Activated B cell treated with CpG ODN at 0.5 μM for 24 hours (primary cell): ENCODE measurements around the gene RASSF10. TPM values are rescaled to one million over a fixed set of nuclear protein-coding genes. Genes with fewer than 3 reads are reported as not detected.
"Not testable (repeated sequence)": the region's sequence is repeated elsewhere in the genome, so short reads cannot be mapped to it uniquely, and the experiment has no call there.

Experiments
- ATAC-seq: fragments of 200-7000 bp; cut with Tn5 transposase; one replicate; pipeline ENCODE4 v1.10.0; 2021; ENCODE audit warnings: low read depth, mild to moderate bottlenecking, moderate library complexity
- CTCF ChIA-PET: fragments of 350-600 bp; sonication (Branson Sonifier 250); formaldehyde crosslinking; loops from one replicate; lab custom pipeline; 2021; ENCODE audit warnings: antibody characterized with exemption; lab: Charles Lee
- POLR2A ChIA-PET: fragments of 350-600 bp; sonication (Branson Sonifier 250); formaldehyde crosslinking; loops from one replicate; lab custom pipeline; 2021; ENCODE audit warnings: antibody characterized with exemption; lab: Charles Lee
- DNase-seq: peaks from one replicate; pipeline ENCODE4 v3.0.0; 2022
- H3K27ac Mint-ChIP-seq: one replicate; pipeline ENCODE4 v1.8.0; 2020; ENCODE audit warnings: mixed read lengths
- H3K27me3 Mint-ChIP-seq: one replicate; pipeline ENCODE4 v1.8.0; 2021; ENCODE audit warnings: mixed read lengths
- H3K36me3 Mint-ChIP-seq: one replicate; pipeline ENCODE4 v1.8.0; 2021; ENCODE audit warnings: low read depth, mixed read lengths
- H3K4me1 Mint-ChIP-seq: one replicate; pipeline ENCODE4 v1.8.0; 2021; ENCODE audit warnings: mixed read lengths
- H3K4me3 Mint-ChIP-seq: one replicate; pipeline ENCODE4 v1.8.0; 2020; ENCODE audit warnings: mild to moderate bottlenecking, mixed read lengths
- H3K9me3 Mint-ChIP-seq: one replicate; pipeline ENCODE4 v1.8.0; 2020; ENCODE audit warnings: mixed read lengths
- CTCF ChIP-seq: fragments of 200-600 bp; IDR thresholded peaks from one replicate; pipeline ENCODE4 v1.8.0; 2022; ENCODE audit warnings: antibody characterized with exemption, mild to moderate bottlenecking
- intact Hi-C: fragments of 100-400 bp; cut with micrococcal nuclease; formaldehyde crosslinking; loops from one replicate; pipeline ENCODE4 v1.15.1; 2024
- total RNA-seq: library from RNA; stranded (reverse); gene quantifications from 2 replicates; pipeline ENCODE4 v1.2.3, GENCODE V29; 2022

RASSF10 gene
- total RNA-seq, 1 donor from 2014 or later, result not detected

GRCh38 chr11:13040969-13041561 is 31.9 kb downstream of the RASSF10 start:
- ChIA-PET CTCF (no interaction called here), POLR2A (no interaction called here)
- Mint-ChIP-seq H3K4me1 (no peaks in the 10 kb centered on the region), H3K9me3 (no peaks in the 10 kb centered on the region), H3K27ac (no peak overlapping the region), H3K36me3 (no peaks in the 10 kb centered on the region), H3K4me3 (no peak overlapping the region), H3K27me3 (peaks cover 9% of the 10 kb centered on the region)
- DNase-seq (no peak), ATAC-seq (no peak)
- intact Hi-C loops, result no loop called here
- no peak for TF ChIP-seq CTCF

GRCh38 chr11:13042873-13043342 is 33.8 kb downstream of the RASSF10 start:
- no peak for ATAC-seq
- intact Hi-C loops, result no loop called here
- no peak overlapping the region for H3K4me3 Mint-ChIP-seq
- TF ChIP-seq CTCF, result no peak
- H3K9me3 Mint-ChIP-seq, result no peaks in the 10 kb centered on the region
- H3K27me3 Mint-ChIP-seq, result peaks cover 6% of the 10 kb centered on the region
- no peak overlapping the region for H3K27ac Mint-ChIP-seq
- H3K4me1 Mint-ChIP-seq, result no peaks in the 10 kb centered on the region
- ChIA-PET CTCF (no interaction called here), POLR2A (no interaction called here)
- H3K36me3 Mint-ChIP-seq, result no peaks in the 10 kb centered on the region
- no peak for DNase-seq

- POLR2A ChIA-PET, result no interaction called here
- ATAC-seq (no peak), DNase-seq (no peak)
- Mint-ChIP-seq H3K27ac (no peak overlapping the region), H3K4me1 (no peaks in the 10 kb centered on the region), H3K36me3 (no peaks in the 10 kb centered on the region), H3K4me3 (no peak overlapping the region), H3K27me3 (peaks cover 3% of the 10 kb centered on the region), H3K9me3 (no peaks in the 10 kb centered on the region)
- TF ChIP-seq CTCF, result no peak
- CTCF ChIA-PET, result no interaction called here
- intact Hi-C loops, result no loop called here
Measured at GRCh38 chr11:13043912-13044628, 35.0 kb downstream of the RASSF10 start.

- H3K4me3 Mint-ChIP-seq, H3K27me3 Mint-ChIP-seq, H3K36me3 Mint-ChIP-seq, intact Hi-C loops, H3K4me1 Mint-ChIP-seq, POLR2A ChIA-PET, H3K27ac Mint-ChIP-seq, H3K9me3 Mint-ChIP-seq, ATAC-seq, CTCF ChIA-PET, DNase-seq: not testable (repeated sequence)
Measured at GRCh38 chr11:13045089-13045488, 36.0 kb downstream of the RASSF10 start.

- Mint-ChIP-seq H3K27ac (no peak overlapping the region), H3K9me3 (peaks cover 2% of the 10 kb centered on the region), H3K4me3 (no peak overlapping the region), H3K27me3 (peaks cover 4% of the 10 kb centered on the region), H3K36me3 (no peaks in the 10 kb centered on the region), H3K4me1 (no peaks in the 10 kb centered on the region)
- intact Hi-C loops, result no loop called here
- ATAC-seq (no peak), DNase-seq (no peak)
- TF ChIP-seq CTCF, result no peak
- POLR2A ChIA-PET, result no interaction called here
- CTCF ChIA-PET, result no interaction called here
Measured at GRCh38 chr11:13045734-13046133, 36.6 kb downstream of the RASSF10 start.
